SK-N-SH (cell line): ENCODE results near the gene MAT1A. TPM values are rescaled to one million over a fixed set of nuclear protein-coding genes. Genes with fewer than 3 reads are reported as not detected.

Experiments used
- CTCF ChIA-PET: fragments of 300-600, 350-600 bp; formaldehyde crosslinking; extraction: SDS; loops from one replicate; lab custom pipeline; 2021; lab: Yijun Ruan, JAX
- POLR2A ChIA-PET: fragments of 350-600 bp; sonication (Branson Sonifier 250); formaldehyde crosslinking; extraction: SDS; loops from one replicate; lab custom pipeline; 2020; ENCODE audit warnings: antibody characterized with exemption, inconsistent platforms; lab: Yijun Ruan, JAX
- DNase-seq: peaks from one replicate; pipeline ENCODE4 v3.0.0; 2012
- H2AFZ ChIP-seq: fragments of 200-600 bp; sonication (generic); 2 replicates; pipeline ENCODE4 v1.8.1; 2016; ENCODE audit warnings: antibody characterized with exemption, mild to moderate bottlenecking, low read depth
- H3F3A ChIP-seq: fragments of 200-600 bp; sonication (generic); replicated peaks from 2 replicates; pipeline ENCODE3; 2016; ENCODE audit warnings: antibody characterized with exemption, mild to moderate bottlenecking; ENCODE audit not compliant: insufficient read depth
- H3K27ac ChIP-seq, 2 experiments: fragments of 200-500 bp in 1 of 2; fragments of 200-600 bp in 1 of 2; sonication (Bioruptor generic) in 1 of 2; sonication (generic), shearing (Covaris generic) in 1 of 2; 2 replicates each; pipeline versions ENCODE4 v1.5.1 to v1.6.1; 2014 to 2016; ENCODE audit warnings: low read depth in 2 of 2, inconsistent platforms in 1 of 2, low read length in 1 of 2, mild to moderate bottlenecking in 1 of 2, mixed read lengths in 1 of 2
- H3K27me3 ChIP-seq: fragments of 200-600 bp; sonication (generic), shearing (Covaris generic); 2 replicates; pipeline ENCODE4 v1.6.1; 2016; ENCODE audit warnings: mixed run types; ENCODE audit not compliant: insufficient read depth
- H3K36me3 ChIP-seq, 2 experiments: fragments of 200-500 bp in 1 of 2; fragments of 200-600 bp in 1 of 2; sonication (Bioruptor generic) in 1 of 2; sonication (generic) in 1 of 2; replicated peaks in 1 of 2; 2 replicates each; pipeline versions ENCODE3 to v1.5.1; 2014 to 2016; ENCODE audit warnings: low read length in 1 of 2, mild to moderate bottlenecking in 1 of 2; ENCODE audit not compliant: insufficient read depth in 2 of 2, control insufficient read depth in 1 of 2
- H3K4me1 ChIP-seq, 2 experiments: fragments of 200-500 bp in 1 of 2; fragments of 200-600 bp in 1 of 2; sonication (Bioruptor generic) in 1 of 2; sonication (generic), shearing (Covaris generic) in 1 of 2; 2 replicates each; pipeline versions ENCODE4 v1.5.1 to v1.6.1; 2014 to 2016; ENCODE audit warnings: low read depth in 1 of 2, low read length in 1 of 2, mixed run types in 1 of 2; ENCODE audit not compliant: insufficient read depth in 2 of 2, control insufficient read depth in 1 of 2
- H3K4me2 ChIP-seq: fragments of 200-600 bp; sonication (generic), shearing (Covaris generic); 2 replicates; pipeline ENCODE4 v1.6.1; 2017; ENCODE audit warnings: mixed run types
- H3K4me3 ChIP-seq, 2 experiments: fragments of 200-500 bp in 1 of 2; fragments of 200-600 bp in 1 of 2; sonication (Bioruptor generic) in 1 of 2; sonication (generic), shearing (Covaris generic) in 1 of 2; 2 replicates each; pipeline versions ENCODE4 v1.5.1 to v1.8.1; 2014 to 2016; ENCODE audit warnings: low read depth in 2 of 2, inconsistent platforms in 1 of 2, low read length in 1 of 2, mild to moderate bottlenecking in 1 of 2, mixed read lengths in 1 of 2, moderate library complexity in 1 of 2
- H3K79me2 ChIP-seq: fragments of 200-600 bp; sonication (generic); 2 replicates; pipeline ENCODE4 v1.8.1; 2017; ENCODE audit warnings: mild to moderate bottlenecking; ENCODE audit not compliant: insufficient read depth
- H3K9ac ChIP-seq: fragments of 200-600 bp; sonication (generic); 2 replicates; pipeline ENCODE4 v1.6.1; 2017; ENCODE audit warnings: mixed run types
- H3K9me2 ChIP-seq: fragments of 200-600 bp; sonication (generic); 2 replicates; pipeline ENCODE4 v1.6.1; 2017; ENCODE audit warnings: mixed run types
- H3K9me3 ChIP-seq: fragments of 200-600 bp; sonication (generic); 2 replicates; pipeline ENCODE4 v1.6.1; 2017; ENCODE audit warnings: mixed run types, mild to moderate bottlenecking, moderate library complexity
- H4K20me1 ChIP-seq: fragments of 200-600 bp; sonication (generic); 2 replicates; pipeline ENCODE4 v1.6.1; 2017; ENCODE audit warnings: mild to moderate bottlenecking, mixed run types; ENCODE audit not compliant: insufficient read depth
- CHD2 ChIP-seq: fragments of 150-350 bp; IDR thresholded peaks from 2 replicates; pipeline ENCODE4 v1.6.1; 2018; ENCODE audit warnings: low read length; ENCODE audit not compliant: partially characterized antibody
- ELF1 ChIP-seq: IDR thresholded peaks from 2 replicates; pipeline ENCODE4 v1.4.0; 2012
- EZH2phosphoT487 ChIP-seq: fragments of 200-600 bp; sonication (generic); IDR thresholded peaks from 2 replicates; pipeline ENCODE4 v1.6.1; 2017; ENCODE audit warnings: low read depth, mixed run types, mild to moderate bottlenecking, antibody characterized with exemption, moderate library complexity, borderline replicate concordance
- FOXJ3 ChIP-seq: sonication (generic); formaldehyde crosslinking; IDR thresholded peaks from 2 replicates; pipeline ENCODE4 v1.5.1; 2020; ENCODE audit warnings: mild to moderate bottlenecking, missing genetic modification reagents
- FOXM1 ChIP-seq: IDR thresholded peaks from 2 replicates; pipeline ENCODE4 v1.4.0; 2012; ENCODE audit warnings: low read depth, mild to moderate bottlenecking
- GABPA ChIP-seq: IDR thresholded peaks from 2 replicates; pipeline ENCODE4 v1.4.0; 2012; ENCODE audit warnings: low read depth, mild to moderate bottlenecking
- GATA2 ChIP-seq: sonication (generic); formaldehyde crosslinking; IDR thresholded peaks from 2 replicates; pipeline ENCODE4 v1.5.0; 2020; ENCODE audit warnings: mild to moderate bottlenecking, missing genetic modification reagents
- MXI1 ChIP-seq: IDR thresholded peaks from 2 replicates; pipeline ENCODE4 v1.6.1; 2012; ENCODE audit warnings: mild to moderate bottlenecking, low read depth, low read length, improper control_type of control experiment
- NFIC ChIP-seq: IDR thresholded peaks from 2 replicates; pipeline ENCODE4 v1.4.0; 2012; ENCODE audit warnings: borderline replicate concordance
- NRF1 ChIP-seq: IDR thresholded peaks from 2 replicates; pipeline ENCODE4 v1.6.1; 2012; ENCODE audit warnings: low read depth, mild to moderate bottlenecking, low read length
- SMC3 ChIP-seq: IDR thresholded peaks from 2 replicates; pipeline ENCODE4 v1.6.1; 2012; ENCODE audit warnings: low read depth, low read length, improper control_type of control experiment
- TCF12 ChIP-seq: IDR thresholded peaks from 2 replicates; pipeline ENCODE4 v1.4.0; 2012
- WGBS: methylation state at CpG from one replicate; pipeline ENCODE4 v1.1.6; 2017; ENCODE audit warnings: low lambda C conversion rate; 5-methylcytosine and 5-hydroxymethylcytosine counted together
- polyA plus RNA-seq, 3 experiments: library from polyadenylated mRNA; depleted of rRNA; stranded (reverse); fragments of >200 nt; gene quantifications; 2 replicates each; pipeline ENCODE4 v1.2.3, GENCODE V29; 2012
- TF ChIP-seq, protein P1 (sequence below): IDR thresholded peaks from 2 replicates; pipeline ENCODE4; 2012
- TF ChIP-seq, protein P2 (sequence below): fragments of 150-350 bp; IDR thresholded peaks from 2 replicates; pipeline ENCODE4 v1.6.1; 2017; ENCODE audit warnings: antibody characterized with exemption, low read length, low read depth, borderline replicate concordance

Gene MAT1A
- polyA plus RNA-seq, 1 of the 3 experiments (the other 2 are of a cell fraction), result 0.03 TPM

DNA sequence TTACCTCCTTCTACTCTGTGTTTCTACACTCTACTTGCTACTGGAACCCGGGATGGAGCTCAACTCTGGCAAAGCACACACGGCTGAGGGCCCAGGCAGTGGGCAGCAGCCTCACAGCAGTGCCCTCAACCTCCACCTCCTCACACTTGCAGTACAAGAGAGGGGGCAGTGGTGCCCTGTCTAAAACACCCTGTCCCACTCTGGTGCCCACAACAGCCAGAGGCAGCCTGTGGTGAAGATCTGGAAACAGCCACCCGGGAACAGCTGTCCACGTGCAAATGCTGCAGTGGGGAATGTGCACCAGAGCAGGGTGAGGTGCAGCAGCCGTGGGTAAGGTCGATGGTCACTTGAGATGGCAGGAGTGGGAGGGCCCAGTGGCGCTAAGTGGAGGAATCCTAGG is 13.7 kb downstream of the MAT1A start:
- Histone ChIP-seq H3K9me3 (no peaks in the 10 kb centered on the region), H2AFZ (no peak overlapping the region), H3K9ac (no peak overlapping the region), H3K4me1 (no peaks in the 10 kb centered on the region; a peak in 1 of 4 replicates), H3K4me3 (no peak overlapping the region), H3K4me2 (no peak overlapping the region), H3F3A (no peaks in the 10 kb centered on the region), H4K20me1 (no peaks in the 10 kb centered on the region), H3K27me3 (no peaks in the 10 kb centered on the region), H3K36me3 (no peaks in the 10 kb centered on the region), H3K79me2 (no peaks in the 10 kb centered on the region), H3K9me2 (no peaks in the 10 kb centered on the region), H3K27ac (no peak overlapping the region)
- no peak for DNase-seq
- POLR2A ChIA-PET, result no interaction called here
- 35% methylated on average over 5 of the region's 7 CpGs for WGBS
- TF ChIP-seq GABPA (no peak), NRF1 (no peak), ELF1 (no peak), FOXM1 (no peak), MXI1 (no peak)
- TF ChIP-seq, protein P1, sequence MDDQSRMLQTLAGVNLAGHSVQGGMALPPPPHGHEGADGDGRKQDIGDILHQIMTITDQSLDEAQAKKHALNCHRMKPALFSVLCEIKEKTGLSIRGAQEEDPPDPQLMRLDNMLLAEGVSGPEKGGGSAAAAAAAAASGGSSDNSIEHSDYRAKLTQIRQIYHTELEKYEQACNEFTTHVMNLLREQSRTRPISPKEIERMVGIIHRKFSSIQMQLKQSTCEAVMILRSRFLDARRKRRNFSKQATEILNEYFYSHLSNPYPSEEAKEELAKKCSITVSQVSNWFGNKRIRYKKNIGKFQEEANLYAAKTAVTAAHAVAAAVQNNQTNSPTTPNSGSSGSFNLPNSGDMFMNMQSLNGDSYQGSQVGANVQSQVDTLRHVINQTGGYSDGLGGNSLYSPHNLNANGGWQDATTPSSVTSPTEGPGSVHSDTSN, result no peak
- CTCF ChIA-PET, result interaction anchor here (1.3 to 2.8 kb wide), 2 partner anchors 15 to 132 kb away, joined by 5 to 7 read pairs; no protein-coding TSS in a partner anchor

DNA sequence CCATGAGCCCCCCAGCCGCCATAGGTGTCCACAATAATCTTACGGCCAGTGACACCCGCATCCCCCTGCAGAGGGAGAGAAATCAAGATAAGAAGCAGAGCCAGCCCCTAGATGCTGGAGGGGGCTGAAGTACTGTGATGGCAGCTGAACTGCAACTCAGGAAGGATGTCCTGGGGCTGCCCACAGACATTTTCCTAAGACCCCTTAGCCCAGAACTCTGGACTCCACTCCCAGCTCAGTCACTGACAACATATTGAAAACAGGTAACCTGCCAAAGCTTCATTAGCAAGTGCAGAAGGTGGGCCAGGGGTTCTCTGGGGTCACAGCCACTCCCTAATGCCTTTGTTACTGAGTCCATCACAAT is 14.3 kb downstream of the MAT1A start:
- Histone ChIP-seq H3K9ac (no peak overlapping the region), H4K20me1 (no peaks in the 10 kb centered on the region), H3K4me3 (no peak overlapping the region), H3K9me2 (no peaks in the 10 kb centered on the region), H2AFZ (no peak overlapping the region), H3K27ac (no peak overlapping the region), H3K79me2 (no peaks in the 10 kb centered on the region), H3K4me2 (no peak overlapping the region), H3K9me3 (no peaks in the 10 kb centered on the region), H3K4me1 (no peaks in the 10 kb centered on the region; a peak in 1 of 4 replicates), H3F3A (no peaks in the 10 kb centered on the region), H3K27me3 (no peaks in the 10 kb centered on the region), H3K36me3 (no peaks in the 10 kb centered on the region)
- no peak for DNase-seq
- TF ChIP-seq EZH2phosphoT487, result no peak
- TF ChIP-seq FOXJ3 (CRISPR knock-in tag), result no peak
- TF ChIP-seq SMC3, result no peak
- TF ChIP-seq, protein P1, result no peak
- no peak for TF ChIP-seq GATA2 (CRISPR knock-in tag)
- TF ChIP-seq, protein P2, sequence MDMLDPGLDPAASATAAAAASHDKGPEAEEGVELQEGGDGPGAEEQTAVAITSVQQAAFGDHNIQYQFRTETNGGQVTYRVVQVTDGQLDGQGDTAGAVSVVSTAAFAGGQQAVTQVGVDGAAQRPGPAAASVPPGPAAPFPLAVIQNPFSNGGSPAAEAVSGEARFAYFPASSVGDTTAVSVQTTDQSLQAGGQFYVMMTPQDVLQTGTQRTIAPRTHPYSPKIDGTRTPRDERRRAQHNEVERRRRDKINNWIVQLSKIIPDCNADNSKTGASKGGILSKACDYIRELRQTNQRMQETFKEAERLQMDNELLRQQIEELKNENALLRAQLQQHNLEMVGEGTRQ, result no peak
- no peak for TF ChIP-seq NFIC
- no peak for TF ChIP-seq TCF12
- TF ChIP-seq CHD2, result no peak
- WGBS, result 85% methylated on average over 3 of the region's 3 CpGs
- POLR2A ChIA-PET, result no interaction called here
- CTCF ChIA-PET, result interaction anchor here (1.2 to 2.8 kb wide), 3 partner anchors 14 to 131 kb away, joined by 5 to 7 read pairs (median 5); no protein-coding TSS in a partner anchor
